ENCODE measurements around the gene TMEM150B. TPM values are rescaled to one million over a fixed set of nuclear protein-coding genes. Genes with fewer than 3 reads are reported as not detected.
A peak's percentile ranks its signal among the peaks of the same experiment; 100 is the strongest.

The TMEM150B gene
- total and polyA plus RNA-seq, 2 of the 13 experiments (the other 11 are each of a cell fraction or from before 2014, with no cell fraction given) = 1.3 to 1.8 TPM

DNA sequence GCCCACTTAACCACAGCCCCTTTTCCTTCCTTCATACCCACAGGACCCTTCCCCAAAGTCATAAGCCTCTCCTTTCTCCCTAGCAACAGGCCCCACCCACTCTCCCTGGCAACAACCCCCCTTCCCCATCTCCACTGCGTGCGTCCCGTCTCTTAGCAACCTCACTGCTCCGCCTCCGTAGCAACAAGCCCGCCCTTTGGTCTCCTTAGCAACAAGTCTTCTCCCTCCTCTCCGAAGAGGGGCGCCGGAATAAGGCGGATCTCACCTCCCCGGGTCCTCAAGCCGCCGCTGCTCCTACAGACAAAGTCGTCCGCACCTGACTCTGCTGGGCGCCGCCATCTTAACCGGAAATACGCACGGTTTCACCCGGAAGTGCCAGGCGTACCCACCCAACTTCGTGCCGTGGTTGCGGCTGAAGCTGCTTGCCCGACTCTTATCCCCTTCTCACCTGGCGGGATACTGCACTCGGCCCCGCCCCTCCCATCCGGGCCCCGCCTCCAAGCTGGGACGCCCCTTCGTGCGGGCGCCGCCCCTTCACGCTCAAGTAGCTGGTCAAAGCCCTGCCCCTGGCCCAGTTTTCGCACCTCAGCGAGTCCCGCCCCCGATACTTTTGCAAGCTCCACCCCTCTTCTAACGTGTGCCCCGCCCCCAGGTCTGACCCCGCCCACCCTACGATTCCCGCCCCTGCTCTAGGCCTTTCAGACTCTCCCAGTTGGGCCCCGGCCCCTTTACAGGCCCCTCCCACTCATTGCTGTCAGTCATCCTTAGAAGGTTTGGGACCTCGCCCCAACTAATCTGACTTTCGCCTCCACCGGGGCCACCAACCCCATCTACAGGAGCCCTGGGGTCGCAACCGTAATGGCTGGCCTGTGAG, 45.1 kb downstream of the TMEM150B start, which contains the start of gene HSPBP1 (continued):
- no peak; the same call in 1 of the 2 replicates for TF ChIP-seq ARNT2 (CRISPR knock-in tag; IDR thresholded peaks at IDR 0.05; ENCODE audit: low read depth)
- TF ChIP-seq ZNF432 (CRISPR knock-in tag; IDR thresholded peaks at IDR 0.05; ENCODE audit: borderline replicate concordance) = no peak
- no peak for TF ChIP-seq ZC3H4 (CRISPR knock-in tag; IDR thresholded peaks at IDR 0.05; ENCODE audit: borderline replicate concordance)
- 0 out of 2 replicates have a peak, but pooled peaks have one; percentile 65 for TF ChIP-seq ZSCAN31 (CRISPR knock-in tag; IDR thresholded peaks at IDR 0.05; ENCODE audit: low read depth)
- no peak; the same call in 1 of the 2 replicates for TF ChIP-seq MEF2D (CRISPR knock-in tag; IDR thresholded peaks at IDR 0.05)
- TF ChIP-seq DNMT1 (CRISPR knock-in tag; IDR thresholded peaks at IDR 0.05) = no peak
- no peak for TF ChIP-seq ZNF7 (CRISPR knock-in tag; IDR thresholded peaks at IDR 0.05)
- TF ChIP-seq, protein P1, sequence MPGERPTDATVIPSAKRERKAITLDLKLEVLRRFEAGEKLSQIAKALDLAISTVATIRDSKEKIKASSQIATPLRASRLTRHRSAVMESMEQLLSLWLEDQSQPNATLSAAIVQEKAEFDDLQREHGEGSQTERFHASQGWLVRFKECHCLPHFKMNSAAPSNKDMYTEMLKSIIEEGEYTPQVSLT (CRISPR knock-in tag; IDR thresholded peaks at IDR 0.05; ENCODE audit: borderline replicate concordance, low read depth) = no peak
- no peak for TF ChIP-seq ARID2 (CRISPR knock-in tag; IDR thresholded peaks at IDR 0.05; ENCODE audit: borderline replicate concordance)
- TF ChIP-seq MZF1 (CRISPR knock-in tag; IDR thresholded peaks at IDR 0.05; ENCODE audit: borderline replicate concordance) = no peak
- TF ChIP-seq AHR (CRISPR knock-in tag; IDR thresholded peaks at IDR 0.05) = no peak
- no peak for TF ChIP-seq SMAD9 (CRISPR knock-in tag; IDR thresholded peaks at IDR 0.05)
- no peak for TF ChIP-seq ZNF746 (CRISPR knock-in tag; IDR thresholded peaks at IDR 0.05)
- TF ChIP-seq, protein P2, sequence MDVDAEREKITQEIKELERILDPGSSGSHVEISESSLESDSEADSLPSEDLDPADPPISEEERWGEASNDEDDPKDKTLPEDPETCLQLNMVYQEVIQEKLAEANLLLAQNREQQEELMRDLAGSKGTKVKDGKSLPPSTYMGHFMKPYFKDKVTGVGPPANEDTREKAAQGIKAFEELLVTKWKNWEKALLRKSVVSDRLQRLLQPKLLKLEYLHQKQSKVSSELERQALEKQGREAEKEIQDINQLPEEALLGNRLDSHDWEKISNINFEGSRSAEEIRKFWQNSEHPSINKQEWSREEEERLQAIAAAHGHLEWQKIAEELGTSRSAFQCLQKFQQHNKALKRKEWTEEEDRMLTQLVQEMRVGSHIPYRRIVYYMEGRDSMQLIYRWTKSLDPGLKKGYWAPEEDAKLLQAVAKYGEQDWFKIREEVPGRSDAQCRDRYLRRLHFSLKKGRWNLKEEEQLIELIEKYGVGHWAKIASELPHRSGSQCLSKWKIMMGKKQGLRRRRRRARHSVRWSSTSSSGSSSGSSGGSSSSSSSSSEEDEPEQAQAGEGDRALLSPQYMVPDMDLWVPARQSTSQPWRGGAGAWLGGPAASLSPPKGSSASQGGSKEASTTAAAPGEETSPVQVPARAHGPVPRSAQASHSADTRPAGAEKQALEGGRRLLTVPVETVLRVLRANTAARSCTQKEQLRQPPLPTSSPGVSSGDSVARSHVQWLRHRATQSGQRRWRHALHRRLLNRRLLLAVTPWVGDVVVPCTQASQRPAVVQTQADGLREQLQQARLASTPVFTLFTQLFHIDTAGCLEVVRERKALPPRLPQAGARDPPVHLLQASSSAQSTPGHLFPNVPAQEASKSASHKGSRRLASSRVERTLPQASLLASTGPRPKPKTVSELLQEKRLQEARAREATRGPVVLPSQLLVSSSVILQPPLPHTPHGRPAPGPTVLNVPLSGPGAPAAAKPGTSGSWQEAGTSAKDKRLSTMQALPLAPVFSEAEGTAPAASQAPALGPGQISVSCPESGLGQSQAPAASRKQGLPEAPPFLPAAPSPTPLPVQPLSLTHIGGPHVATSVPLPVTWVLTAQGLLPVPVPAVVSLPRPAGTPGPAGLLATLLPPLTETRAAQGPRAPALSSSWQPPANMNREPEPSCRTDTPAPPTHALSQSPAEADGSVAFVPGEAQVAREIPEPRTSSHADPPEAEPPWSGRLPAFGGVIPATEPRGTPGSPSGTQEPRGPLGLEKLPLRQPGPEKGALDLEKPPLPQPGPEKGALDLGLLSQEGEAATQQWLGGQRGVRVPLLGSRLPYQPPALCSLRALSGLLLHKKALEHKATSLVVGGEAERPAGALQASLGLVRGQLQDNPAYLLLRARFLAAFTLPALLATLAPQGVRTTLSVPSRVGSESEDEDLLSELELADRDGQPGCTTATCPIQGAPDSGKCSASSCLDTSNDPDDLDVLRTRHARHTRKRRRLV (CRISPR knock-in tag; IDR thresholded peaks at IDR 0.05) = 0 out of 2 replicates have a peak, but pooled peaks have one; percentile 24
- TF ChIP-seq NAIF1 (CRISPR knock-in tag; IDR thresholded peaks at IDR 0.05; ENCODE audit: borderline replicate concordance) = no peak
- no peak for TF ChIP-seq FOXA1 (IDR thresholded peaks at IDR 0.05)
- TF ChIP-seq FOXA1 (CRISPR knock-in tag; IDR thresholded peaks at IDR 0.05) = no peak
- no peak for TF ChIP-seq CBX2 (IDR thresholded peaks at IDR 0.05; ENCODE audit: low read depth, low read length)
- no peak for TF ChIP-seq CBX2 (CRISPR knock-in tag; IDR thresholded peaks at IDR 0.05; ENCODE audit: low read depth)
- no peak for TF ChIP-seq POLR2AphosphoS2 (IDR thresholded peaks at IDR 0.05; ENCODE audit: low read depth, low read length)
- TF ChIP-seq, protein P3, sequence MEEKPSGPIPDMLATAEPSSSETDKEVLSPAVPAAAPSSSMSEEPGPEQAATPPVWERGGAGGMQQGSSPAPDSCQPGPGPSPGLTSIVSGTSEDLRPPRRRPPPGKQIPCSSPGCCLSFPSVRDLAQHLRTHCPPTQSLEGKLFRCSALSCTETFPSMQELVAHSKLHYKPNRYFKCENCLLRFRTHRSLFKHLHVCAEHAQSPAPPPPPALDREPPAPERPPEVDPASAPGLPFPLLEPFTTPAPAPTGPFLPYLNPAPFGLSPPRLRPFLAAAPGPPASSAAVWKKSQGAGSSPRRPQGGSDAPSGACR (CRISPR knock-in tag; IDR thresholded peaks at IDR 0.05) = peak; percentile 61; the same call in 1 of the 2 replicates
- no peak for TF ChIP-seq TP53 (CRISPR knock-in tag; conservative IDR thresholded peaks at IDR 0.05)
- TF ChIP-seq ZNF30 (CRISPR knock-in tag; IDR thresholded peaks at IDR 0.05) = no peak
- TF ChIP-seq ZNF354B (CRISPR knock-in tag; IDR thresholded peaks at IDR 0.05) = no peak

Data from HepG2 (cell line).